K562 (cell line): ENCODE data around the gene CPLANE2. TPM values are rescaled to one million over a fixed set of nuclear protein-coding genes. Genes with fewer than 3 reads are reported as not detected.

Experiments used
- ATAC-seq: fragments of 200-7000 bp; cut with Tn5 transposase; 3 replicates; pipeline ENCODE4 v1.9.1; 2020; ENCODE audit warnings: moderate library complexity
- BruUV-seq: library from RNA; stranded (reverse); fragments of 400-500 nt; replicated peaks from 2 replicates; lab custom pipeline; 2021; lab: Mats Ljungman, UMichigan
- CTCF ChIA-PET: fragments of 300-600 bp; formaldehyde crosslinking; extraction: SDS; loops from one replicate; lab custom pipeline; 2021; ENCODE audit warnings: low intra/inter-chr PET ratio; lab: Yijun Ruan, JAX
- POLR2A ChIA-PET: fragments of 300-600, 350-650 bp; sonication (Branson Sonifier 250); formaldehyde crosslinking; extraction: SDS; loops from one replicate; lab custom pipeline; 2021; ENCODE audit warnings: antibody characterized with exemption, inconsistent platforms; lab: Yijun Ruan, JAX
- DNase-seq, 4 experiments: peaks; one replicate each; pipeline versions ENCODE4 v3.0.0 to v3.0.0-alpha.2; 2011 to 2018; ENCODE audit warnings: low spot score in 3 of 4, mixed read lengths in 3 of 4; ENCODE audit errors: extremely low read depth in 1 of 4
- FAIRE-seq: peaks from 2 replicates; lab custom pipeline; 2011; peaks lifted over from hg19 to GRCh38; lab: Jason Lieb, UNC
- H2AFZ ChIP-seq: 2 replicates; pipeline ENCODE4 v1.6.0; 2011; ENCODE audit warnings: low read depth, low read length, control low read depth, inconsistent platforms
- H3K27ac ChIP-seq: fragments of 200-600 bp; 3 replicates; pipeline ENCODE4 v1.8.0; 2011; ENCODE audit warnings: low read depth, mild to moderate bottlenecking, control low read depth, inconsistent platforms, low read length, moderate library complexity, mixed read lengths; ENCODE audit errors: extremely low read depth
- H3K27me3 ChIP-seq, 2 experiments: fragments of 300-600 bp in 1 of 2; 2 replicates in 1 of 2; 3 replicates in 1 of 2; pipeline versions ENCODE4 v1.6.0 to v1.8.0; 2011; ENCODE audit warnings: inconsistent platforms in 2 of 2, low read length in 2 of 2, mild to moderate bottlenecking in 1 of 2, mixed read lengths in 1 of 2, moderate library complexity in 1 of 2; ENCODE audit not compliant: control insufficient read depth in 2 of 2, insufficient read depth in 2 of 2
- H3K36me3 ChIP-seq: fragments of 300-600 bp; 3 replicates; pipeline ENCODE4 v1.8.0; 2011; ENCODE audit warnings: mild to moderate bottlenecking, low read length, inconsistent platforms; ENCODE audit not compliant: control insufficient read depth, insufficient read depth
- H3K4me1 ChIP-seq, 2 experiments: fragments of 200-600 bp in 1 of 2; replicated peaks in 1 of 2; 2 replicates in 1 of 2; 3 replicates in 1 of 2; pipeline versions ENCODE4 v1.5.1 to v1.8.0; 2011; ENCODE audit warnings: inconsistent platforms in 2 of 2, low read length in 2 of 2, mild to moderate bottlenecking in 1 of 2, mixed read lengths in 1 of 2, moderate library complexity in 1 of 2; ENCODE audit not compliant: control insufficient read depth in 2 of 2, insufficient read depth in 2 of 2
- H3K4me2 ChIP-seq: 2 replicates; pipeline ENCODE4 v1.6.1; 2011; ENCODE audit warnings: low read length, control low read depth, inconsistent platforms, mixed read lengths; ENCODE audit not compliant: insufficient read depth
- H3K4me3 ChIP-seq: fragments of 200-600 bp; sonication (generic), shearing (Covaris generic); 2 replicates; pipeline ENCODE4 v1.5.1; 2016; ENCODE audit warnings: control low read depth, inconsistent platforms
- H3K79me2 ChIP-seq: fragments of 200-600 bp; 3 replicates; pipeline ENCODE4 v1.8.0; 2011; ENCODE audit warnings: low read length, inconsistent platforms; ENCODE audit not compliant: control insufficient read depth, insufficient read depth
- H3K9ac ChIP-seq, 2 experiments: 2 replicates each; pipeline versions ENCODE4 v1.6.0 to v1.6.1; 2011; ENCODE audit warnings: low read depth in 2 of 2, low read length in 2 of 2, control low read depth in 1 of 2, inconsistent platforms in 1 of 2, mild to moderate bottlenecking in 1 of 2, mixed read lengths in 1 of 2; ENCODE audit not compliant: insufficient read depth in 1 of 2
- H3K9me1 ChIP-seq: one replicate; pipeline ENCODE4 v1.6.0; 2011; ENCODE audit warnings: inconsistent platforms, mild to moderate bottlenecking, low read length, moderate library complexity; ENCODE audit not compliant: control insufficient read depth, insufficient read depth
- H3K9me3 ChIP-seq: replicated peaks from 2 replicates; pipeline ENCODE4 v1.5.1; 2011; ENCODE audit warnings: low read depth, low read length, inconsistent platforms; ENCODE audit not compliant: control insufficient read depth, insufficient read depth
- H4K20me1 ChIP-seq: replicated peaks from 2 replicates; pipeline ENCODE4 v1.6.1; 2011; ENCODE audit warnings: low read length, inconsistent platforms, mixed read lengths; ENCODE audit not compliant: control insufficient read depth, insufficient read depth
- ARID2 ChIP-seq: fragments of 450-650 bp; IDR thresholded peaks from 2 replicates; pipeline ENCODE4 v1.6.1; 2017; ENCODE audit warnings: antibody characterized with exemption, mild to moderate bottlenecking
- CBFA2T2 ChIP-seq: fragments of 450-650 bp; conservative IDR thresholded peaks from 2 replicates; pipeline ENCODE4 v1.6.1; 2017; ENCODE audit warnings: mild to moderate bottlenecking
- EP300 ChIP-seq: IDR thresholded peaks from 2 replicates; pipeline ENCODE4 v1.6.1; 2012; ENCODE audit warnings: low read length, improper control_type of control experiment
- ETS2 ChIP-seq: IDR thresholded peaks from 2 replicates; pipeline ENCODE4 v1.6.1; 2016; ENCODE audit warnings: borderline replicate concordance, missing genetic modification characterization, mild to moderate bottlenecking, moderate library complexity, missing compliant biosample characterization; ENCODE audit not compliant: poor library complexity, severe bottlenecking
- JUNB ChIP-seq: fragments of 450-650 bp; formaldehyde crosslinking; conservative IDR thresholded peaks from 2 replicates; pipeline ENCODE4 v1.4.0; 2020; ENCODE audit warnings: mild to moderate bottlenecking
- NCOA2 ChIP-seq, 2 experiments: fragments of 450-650 bp; IDR thresholded peaks; 2 replicates each; pipeline ENCODE4 v1.6.1; 2018; ENCODE audit warnings: mild to moderate bottlenecking in 2 of 2, moderate library complexity in 1 of 2; ENCODE audit not compliant: partially characterized antibody in 2 of 2
- NFIX ChIP-seq: fragments of 250-450 bp; sonication (Bioruptor Pico); IDR thresholded peaks from 2 replicates; pipeline ENCODE4 v1.4.0; 2020; ENCODE audit warnings: low read depth, mild to moderate bottlenecking, moderate library complexity
- RCOR1 ChIP-seq, 2 experiments: IDR thresholded peaks; 2 replicates each; pipeline ENCODE4 v1.6.1; 2012; ENCODE audit warnings: low read depth in 2 of 2, low read length in 2 of 2, borderline replicate concordance in 1 of 2, improper control_type of control experiment in 1 of 2
- TAF15 ChIP-seq: fragments of 200-400 bp; formaldehyde crosslinking; IDR thresholded peaks from 2 replicates; pipeline ENCODE4 v1.6.1; 2017; ENCODE audit warnings: mild to moderate bottlenecking, low read depth, low read length, moderate library complexity
- TARDBP ChIP-seq: fragments of 450-650 bp; IDR thresholded peaks from 2 replicates; pipeline ENCODE4 v1.6.1; 2016
- THRAP3 ChIP-seq: fragments of 450-650 bp; IDR thresholded peaks from 2 replicates; pipeline ENCODE4 v1.6.1; 2016; ENCODE audit warnings: mild to moderate bottlenecking, inconsistent platforms, borderline replicate concordance
- TRIM25 ChIP-seq: fragments of 450-650 bp; IDR thresholded peaks from 2 replicates; pipeline ENCODE4 v1.7.0; 2016; ENCODE audit warnings: borderline replicate concordance
- ZNF695 ChIP-seq: fragments of 450-650 bp; formaldehyde crosslinking; IDR thresholded peaks from 2 replicates; pipeline ENCODE4 v1.4.0; 2020; ENCODE audit warnings: mild to moderate bottlenecking, moderate library complexity
- WGBS: fragments of 100-300 bp; shearing (Covaris generic); methylation state at CpG from one replicate; pipeline ENCODE4 v1.1.6; 2016; ENCODE audit warnings: low coverage, mixed read lengths; ENCODE audit not compliant: insufficient coverage; ENCODE audit errors: missing lambda C conversion rate; 5-methylcytosine and 5-hydroxymethylcytosine counted together
- in situ Hi-C: fragments of 300-500 bp; cut with MboI; formaldehyde crosslinking; loops from 4 replicates; pipeline ENCODE4 v1.15.0; 2018; ENCODE audit warnings: inconsistent platforms, mixed read lengths
- intact Hi-C: fragments of 100-400 bp; cut with micrococcal nuclease; formaldehyde crosslinking; loops from 2 replicates; pipeline ENCODE4 v1.14.2; 2022
- polyA plus RNA-seq, 8 experiments: library from polyadenylated mRNA; depleted of rRNA in 4 of 8; stranded (reverse) in 5 of 8; unstranded in 3 of 8; fragments of >200 nt; fragmentation: Nextera tagmentation in 2 of 8; fragmentation: Illumina TruSeq in 1 of 8; extraction: Ambion mirVana in 2 of 8; extraction: Trizol in 1 of 8; gene quantifications; 2 replicates each; pipeline versions ENCODE4 v1.2.1 to v1.2.3, GENCODE V29; 2011 to 2014; ENCODE audit warnings: inconsistent platforms in 1 of 8, missing spikeins in 1 of 8
- total RNA-seq, 7 experiments: library from RNA; depleted of rRNA in 6 of 7; stranded (reverse); fragments of >200 nt in 6 of 7; fragmentation: Illumina TruSeq in 2 of 7; extraction: Trizol in 2 of 7; gene quantifications; 2 replicates each; pipeline versions ENCODE4 v1.2.1 to v1.2.3, GENCODE V29; 2011 to 2021; ENCODE audit warnings: low replicate concordance in 1 of 7
- TF ChIP-seq, protein P1 (sequence below), 2 experiments: fragments of 150-350 bp in 1 of 2; IDR thresholded peaks; 2 replicates each; pipeline ENCODE4 v1.6.1; 2012 to 2016; ENCODE audit warnings: low read depth in 2 of 2, low read length in 2 of 2, mild to moderate bottlenecking in 1 of 2, moderate library complexity in 1 of 2
- TF ChIP-seq, protein P2 (sequence below): sonication (generic); formaldehyde crosslinking; IDR thresholded peaks from 2 replicates; pipeline ENCODE4 v1.8.1; 2022; ENCODE audit warnings: missing genetic modification reagents

Gene CPLANE2
- total and polyA plus RNA-seq, 9 of the 15 experiments (the other 6 are each of a cell fraction or from before 2014, with no cell fraction given): 0.17 to 20.9 (median 8.1) TPM

GRCh38 chr1:16243936-16244649, 7.1 kb upstream of the CPLANE2 start:
- Histone ChIP-seq H3K27ac (no peak overlapping the region), H3K4me1 (peaks cover 13 to 36% of the 10 kb centered on the region in 2 experiments), H4K20me1 (no peaks in the 10 kb centered on the region), H3K9ac (no peak overlapping the region; a peak in 1 of 4 replicates), H3K4me2 (no peak overlapping the region), H3K36me3 (peaks cover 21% of the 10 kb centered on the region), H3K9me1 (peaks cover 7% of the 10 kb centered on the region), H3K27me3 (no peaks in the 10 kb centered on the region), H3K4me3 (no peak overlapping the region), H3K9me3 (no peaks in the 10 kb centered on the region), H3K79me2 (peaks cover 6% of the 10 kb centered on the region; the same call in 1 of the 3 replicates), H2AFZ (no peak overlapping the region)
- CTCF ChIA-PET: interaction anchor here (0.9 to 2.7 kb wide), 8 partner anchors 39 to 235 kb away, joined by 3 to 38 read pairs (median 6); partner anchors contain the start of gene FAM131C
- ATAC-seq: peak; percentile 79
- no TSS peak for BruUV-seq
- FAIRE-seq: peak; percentile 95
- WGBS: 35% methylated on average over 8 of the region's 8 CpGs
- intact Hi-C loops: loop anchor here (1.0 to 2.0 kb wide), 4 partner anchors 38 to 165 kb away; no protein-coding TSS in a partner anchor
- in situ Hi-C loops: loop anchor here (5.0 kb wide), 1 partner anchor 162 kb away; no protein-coding TSS in a partner anchor
- DNase-seq: peak; percentile 77 to 91 (median 82)
- POLR2A ChIA-PET: interaction anchor here (0.6 to 1.6 kb wide), 12 partner anchors 9 to 1642 kb away, joined by 3 to 6 read pairs (median 4); no protein-coding TSS in a partner anchor
- no peak for TF ChIP-seq TARDBP
- TF ChIP-seq JUNB (CRISPR knock-in tag): 0 out of 2 replicates have a peak, but pooled peaks have one; percentile 21
- no peak for TF ChIP-seq TAF15
- TF ChIP-seq NCOA2 (IDR thresholded peaks at IDR 0.05; ENCODE audit: partially characterized antibody in 2 of 2): no peak
- TF ChIP-seq NFIX: no peak
- peak; percentile 93 for TF ChIP-seq TRIM25
- TF ChIP-seq ZNF695 (CRISPR knock-in tag): no peak
- TF ChIP-seq ETS2 (tag): no peak
- no peak for TF ChIP-seq EP300
- TF ChIP-seq, protein P1, sequence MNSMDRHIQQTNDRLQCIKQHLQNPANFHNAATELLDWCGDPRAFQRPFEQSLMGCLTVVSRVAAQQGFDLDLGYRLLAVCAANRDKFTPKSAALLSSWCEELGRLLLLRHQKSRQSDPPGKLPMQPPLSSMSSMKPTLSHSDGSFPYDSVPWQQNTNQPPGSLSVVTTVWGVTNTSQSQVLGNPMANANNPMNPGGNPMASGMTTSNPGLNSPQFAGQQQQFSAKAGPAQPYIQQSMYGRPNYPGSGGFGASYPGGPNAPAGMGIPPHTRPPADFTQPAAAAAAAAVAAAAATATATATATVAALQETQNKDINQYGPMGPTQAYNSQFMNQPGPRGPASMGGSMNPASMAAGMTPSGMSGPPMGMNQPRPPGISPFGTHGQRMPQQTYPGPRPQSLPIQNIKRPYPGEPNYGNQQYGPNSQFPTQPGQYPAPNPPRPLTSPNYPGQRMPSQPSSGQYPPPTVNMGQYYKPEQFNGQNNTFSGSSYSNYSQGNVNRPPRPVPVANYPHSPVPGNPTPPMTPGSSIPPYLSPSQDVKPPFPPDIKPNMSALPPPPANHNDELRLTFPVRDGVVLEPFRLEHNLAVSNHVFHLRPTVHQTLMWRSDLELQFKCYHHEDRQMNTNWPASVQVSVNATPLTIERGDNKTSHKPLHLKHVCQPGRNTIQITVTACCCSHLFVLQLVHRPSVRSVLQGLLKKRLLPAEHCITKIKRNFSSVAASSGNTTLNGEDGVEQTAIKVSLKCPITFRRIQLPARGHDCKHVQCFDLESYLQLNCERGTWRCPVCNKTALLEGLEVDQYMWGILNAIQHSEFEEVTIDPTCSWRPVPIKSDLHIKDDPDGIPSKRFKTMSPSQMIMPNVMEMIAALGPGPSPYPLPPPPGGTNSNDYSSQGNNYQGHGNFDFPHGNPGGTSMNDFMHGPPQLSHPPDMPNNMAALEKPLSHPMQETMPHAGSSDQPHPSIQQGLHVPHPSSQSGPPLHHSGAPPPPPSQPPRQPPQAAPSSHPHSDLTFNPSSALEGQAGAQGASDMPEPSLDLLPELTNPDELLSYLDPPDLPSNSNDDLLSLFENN (IDR thresholded peaks at IDR 0.05; ENCODE audit: low read depth in 2 of 2, low read length in 2 of 2): peak in 1 of 2 experiments; percentile 19; a peak in 1 of 4 replicates
- TF ChIP-seq, protein P2, sequence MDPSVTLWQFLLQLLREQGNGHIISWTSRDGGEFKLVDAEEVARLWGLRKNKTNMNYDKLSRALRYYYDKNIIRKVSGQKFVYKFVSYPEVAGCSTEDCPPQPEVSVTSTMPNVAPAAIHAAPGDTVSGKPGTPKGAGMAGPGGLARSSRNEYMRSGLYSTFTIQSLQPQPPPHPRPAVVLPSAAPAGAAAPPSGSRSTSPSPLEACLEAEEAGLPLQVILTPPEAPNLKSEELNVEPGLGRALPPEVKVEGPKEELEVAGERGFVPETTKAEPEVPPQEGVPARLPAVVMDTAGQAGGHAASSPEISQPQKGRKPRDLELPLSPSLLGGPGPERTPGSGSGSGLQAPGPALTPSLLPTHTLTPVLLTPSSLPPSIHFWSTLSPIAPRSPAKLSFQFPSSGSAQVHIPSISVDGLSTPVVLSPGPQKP (CRISPR knock-in tag): no peak
- TF ChIP-seq THRAP3: no peak
- no peak; a peak in 1 of 4 replicates for TF ChIP-seq RCOR1 (IDR thresholded peaks at IDR 0.05; ENCODE audit: borderline replicate concordance in 1 of 2, low read depth in 2 of 2, low read length in 2 of 2)
- no peak for TF ChIP-seq CBFA2T2
- TF ChIP-seq ARID2: peak; percentile 74
